Skeletal muscle satellite cell (primary cell): ENCODE measurements around the gene PARD6G. TPM values are rescaled to one million over a fixed set of nuclear protein-coding genes. Genes with fewer than 3 reads are reported as not detected.
"Not testable (repeated sequence)": the region's sequence is repeated elsewhere in the genome, so short reads cannot be mapped to it uniquely, and the experiment has no call there.

Source experiments
- H3K27me3 ChIP-seq: 2 replicates; pipeline ENCODE4 v1.7.0; 2013; ENCODE audit warnings: low read length; ENCODE audit not compliant: control insufficient read depth, insufficient read depth
- H3K36me3 ChIP-seq: 2 replicates; pipeline ENCODE4 v1.7.0; 2013; ENCODE audit warnings: mild to moderate bottlenecking, control low read depth, low read length; ENCODE audit not compliant: insufficient read depth
- H3K4me1 ChIP-seq: 2 replicates; pipeline ENCODE4 v1.7.0; 2013; ENCODE audit warnings: low read length; ENCODE audit not compliant: control insufficient read depth, insufficient read depth
- H3K4me2 ChIP-seq: 2 replicates; pipeline ENCODE4 v1.7.0; 2013; ENCODE audit warnings: mild to moderate bottlenecking, low read length
- H3K4me3 ChIP-seq: 2 replicates; pipeline ENCODE4 v1.7.0; 2013; ENCODE audit warnings: low read length
- H3K9ac ChIP-seq: 2 replicates; pipeline ENCODE4 v1.7.0; 2013; ENCODE audit warnings: mild to moderate bottlenecking, low read depth, low read length, moderate library complexity
- H3K9me3 ChIP-seq: replicated peaks from 2 replicates; pipeline ENCODE4 v1.7.0; 2013; ENCODE audit warnings: mild to moderate bottlenecking, control low read depth, low read length
- total RNA-seq: library from RNA; depleted of rRNA; stranded (reverse); fragments of >200 nt; gene quantifications from 2 replicates; pipeline ENCODE4 v1.2.3, GENCODE V29; 2012; rRNA removed

The PARD6G gene
- 0.25 and 0.66 TPM in 2 replicates for total RNA-seq

DNA sequence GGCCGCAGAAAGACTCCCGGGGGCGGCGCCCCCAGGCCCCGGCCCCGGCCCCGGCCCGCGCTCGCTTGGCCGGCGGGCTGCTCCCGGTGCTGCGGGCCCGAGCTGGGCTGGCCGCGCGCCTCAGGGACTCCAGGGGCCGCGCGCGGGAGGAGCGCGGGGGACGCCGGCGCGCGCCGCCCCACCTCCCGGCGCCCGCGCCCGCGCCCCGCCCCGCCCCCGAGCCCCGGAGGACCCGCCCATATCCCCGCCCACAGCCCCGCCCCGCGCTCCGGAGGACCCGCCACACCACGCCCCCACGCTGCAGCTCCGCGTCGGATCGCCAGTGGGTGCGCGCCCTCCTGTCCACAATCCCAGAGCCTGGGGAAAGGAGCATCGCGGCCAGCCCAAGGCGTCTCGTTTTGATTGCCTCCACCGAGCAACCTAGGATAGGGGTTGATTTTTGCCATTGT, at the start of gene PARD6G:
Gene PARD6G, minus strand, starts transcription at position 122 of the 449 bp plus-strand sequence. CDS start 166 bp downstream, outside the sequence.
- no peaks in the 10 kb centered on the region for H3K36me3 ChIP-seq
- no peaks in the 10 kb centered on the region for H3K9me3 ChIP-seq
- peak within 1 kb of the TSS; percentile 73 for H3K9ac ChIP-seq
- H3K4me1 ChIP-seq, result peaks cover 6% of the 10 kb centered on the region
- no peaks in the 10 kb centered on the region for H3K27me3 ChIP-seq
- peak within 1 kb of the TSS; percentile 78 for H3K4me3 ChIP-seq
- peak within 1 kb of the TSS; percentile 98 for H3K4me2 ChIP-seq

GRCh38 chr18:80262241-80263033, 15.1 kb upstream of the PARD6G start:
- H3K27me3 ChIP-seq, H3K9me3 ChIP-seq, H3K4me1 ChIP-seq, H3K36me3 ChIP-seq, H3K4me3 ChIP-seq, H3K4me2 ChIP-seq, H3K9ac ChIP-seq: not testable (repeated sequence)

DNA sequence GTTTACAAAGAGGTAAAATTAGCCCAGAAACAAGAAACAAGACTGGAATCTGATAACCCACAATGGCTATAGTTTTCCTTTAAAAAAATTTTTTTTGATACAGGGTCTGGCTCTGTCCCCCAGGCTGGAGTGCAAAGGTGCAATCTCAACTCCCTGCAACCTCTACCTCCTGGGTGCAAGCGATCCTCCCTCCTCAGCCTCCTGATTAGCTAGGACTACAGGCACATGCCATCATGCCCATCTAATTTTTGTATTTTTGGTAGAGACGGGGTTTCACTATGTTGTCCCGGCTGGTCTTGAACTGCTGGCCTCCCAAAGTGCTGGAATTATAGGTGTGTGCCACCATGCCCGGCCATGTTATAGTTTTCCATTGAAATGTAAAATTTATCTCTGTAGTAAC, 12.3 kb upstream of the PARD6G start:
- Histone ChIP-seq H3K4me1 (no peaks in the 10 kb centered on the region), H3K4me2 (no peak overlapping the region), H3K36me3 (no peaks in the 10 kb centered on the region), H3K4me3 (no peak overlapping the region), H3K9me3 (no peaks in the 10 kb centered on the region), H3K27me3 (no peaks in the 10 kb centered on the region), H3K9ac (no peak overlapping the region)

GRCh38 chr18:80258640-80259039, 11.3 kb upstream of the PARD6G start:
- no peaks in the 10 kb centered on the region for H3K9me3 ChIP-seq
- no peaks in the 10 kb centered on the region for H3K36me3 ChIP-seq
- H3K27me3 ChIP-seq, result no peaks in the 10 kb centered on the region
- no peak overlapping the region for H3K9ac ChIP-seq
- no peak overlapping the region for H3K4me3 ChIP-seq
- H3K4me2 ChIP-seq, result no peak overlapping the region
- H3K4me1 ChIP-seq, result no peaks in the 10 kb centered on the region

DNA sequence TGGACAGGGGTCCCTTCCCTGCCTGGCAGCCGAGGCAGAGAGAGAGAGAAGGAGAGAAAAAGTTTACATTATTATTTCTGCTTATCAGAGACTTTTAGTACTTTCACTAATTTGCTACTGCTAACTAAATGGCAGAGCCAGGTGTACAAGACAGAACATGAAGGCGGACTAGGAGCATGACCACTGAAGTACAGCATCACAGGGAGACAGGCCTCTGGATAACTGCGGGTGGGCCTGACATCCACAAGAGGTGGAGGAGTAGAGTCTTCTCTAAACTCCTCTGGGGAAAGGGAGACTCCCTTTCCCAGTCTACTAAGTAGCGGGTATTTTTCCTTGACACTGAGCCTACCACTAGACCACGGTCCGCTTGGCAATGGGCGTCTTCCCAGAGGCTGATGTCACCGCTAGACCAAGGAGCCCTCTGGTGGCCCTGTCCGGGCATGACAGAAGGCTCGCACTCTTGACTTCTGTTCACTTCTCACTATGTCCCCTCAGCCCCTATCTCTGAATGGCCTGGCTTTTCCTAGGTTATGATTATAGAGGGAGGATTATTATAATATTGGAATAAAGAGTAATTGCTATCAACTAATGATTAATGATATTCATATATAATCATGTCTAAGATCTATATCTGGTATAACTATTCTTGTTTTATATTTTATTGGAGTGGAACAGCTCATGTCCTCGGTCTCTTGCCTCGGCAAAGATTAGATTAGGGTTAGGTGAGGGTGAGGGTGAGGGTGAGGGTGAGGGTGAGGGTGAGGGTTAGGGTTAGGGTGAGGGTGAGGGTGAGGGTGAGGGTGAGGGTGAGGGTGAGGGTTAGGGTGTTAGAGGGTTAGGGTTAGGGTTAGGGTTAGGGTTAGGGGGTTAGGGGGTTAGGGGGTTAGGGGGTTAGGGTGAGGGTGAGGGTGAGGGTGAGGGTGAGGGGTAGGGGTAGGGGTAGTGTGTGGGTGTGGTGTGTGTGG, 10.5 kb upstream of the PARD6G start:
- H3K4me2 ChIP-seq, H3K9ac ChIP-seq, H3K27me3 ChIP-seq, H3K4me3 ChIP-seq, H3K4me1 ChIP-seq, H3K36me3 ChIP-seq, H3K9me3 ChIP-seq: not testable (repeated sequence)

DNA sequence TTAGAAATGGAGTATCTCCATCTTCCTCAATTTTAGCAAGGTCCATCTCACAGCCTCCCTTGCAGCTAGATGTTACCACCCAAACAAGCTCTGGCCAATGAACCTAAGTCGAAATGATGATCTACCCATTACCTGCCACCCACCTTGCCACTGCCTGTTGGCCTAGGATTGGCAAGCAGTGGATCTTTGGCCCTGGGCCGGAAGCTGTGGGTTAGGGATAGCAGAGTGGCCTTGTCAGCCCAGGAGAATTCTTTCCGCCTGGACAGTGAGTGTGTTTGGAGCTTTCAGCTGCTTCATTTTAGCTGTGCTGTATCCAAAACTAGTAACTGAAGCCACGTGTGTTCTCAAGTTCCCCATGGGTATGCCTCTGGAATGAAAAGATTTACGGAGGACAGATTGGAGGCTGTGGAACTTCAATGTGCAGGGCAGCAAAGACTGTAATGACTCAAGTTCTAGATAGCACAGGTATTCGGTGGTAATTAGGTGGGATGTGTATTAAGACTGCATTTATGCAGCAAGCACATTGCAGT, 7.7 kb upstream of the PARD6G start:
- Histone ChIP-seq H3K4me2 (no peak overlapping the region), H3K9ac (no peak overlapping the region), H3K27me3 (no peaks in the 10 kb centered on the region), H3K4me3 (no peak overlapping the region), H3K36me3 (no peaks in the 10 kb centered on the region), H3K9me3 (no peaks in the 10 kb centered on the region), H3K4me1 (peaks cover 6% of the 10 kb centered on the region)

DNA sequence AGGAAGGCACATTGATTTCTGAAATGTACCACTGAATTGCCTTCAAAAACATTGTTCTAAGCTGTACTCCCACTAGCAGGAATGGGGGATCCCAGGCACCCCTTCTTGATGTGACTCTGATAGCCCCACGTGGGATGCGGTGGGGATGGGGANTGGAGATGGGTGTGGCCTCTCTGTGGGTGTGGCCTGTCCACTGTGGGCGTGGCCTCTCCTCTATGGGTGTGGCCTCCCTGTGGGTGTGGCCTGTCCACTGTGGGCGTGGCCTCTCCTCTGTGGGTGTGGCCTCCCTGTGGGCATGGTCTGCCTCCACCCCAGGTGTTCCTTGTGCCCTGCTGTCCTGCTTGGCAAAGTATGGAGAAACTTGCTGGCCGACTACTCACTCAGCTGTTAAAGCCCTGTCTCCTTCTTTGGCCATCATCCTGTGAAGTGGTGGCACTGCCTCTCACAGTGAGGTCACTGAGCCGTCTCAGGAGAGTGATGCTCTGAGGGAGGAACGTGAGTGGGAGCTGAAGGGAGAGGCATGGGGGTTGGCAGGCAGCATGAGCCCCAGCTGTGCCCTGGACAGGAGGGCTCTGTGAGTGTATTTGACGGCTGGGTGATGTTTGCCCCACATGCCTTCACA, 6.7 kb upstream of the PARD6G start:
- Histone ChIP-seq H3K4me3 (no peak overlapping the region), H3K4me2 (no peak overlapping the region), H3K9ac (no peak overlapping the region), H3K4me1 (peaks cover 6% of the 10 kb centered on the region), H3K27me3 (no peaks in the 10 kb centered on the region), H3K36me3 (no peaks in the 10 kb centered on the region), H3K9me3 (no peaks in the 10 kb centered on the region)

GRCh38 chr18:80253236-80253635, 5.9 kb upstream of the PARD6G start:
- H3K9me3 ChIP-seq, result no peaks in the 10 kb centered on the region
- H3K36me3 ChIP-seq, result no peaks in the 10 kb centered on the region
- no peaks in the 10 kb centered on the region for H3K27me3 ChIP-seq
- H3K4me1 ChIP-seq, result peaks cover 6% of the 10 kb centered on the region
- no peak overlapping the region for H3K9ac ChIP-seq
- no peak overlapping the region for H3K4me2 ChIP-seq
- no peak overlapping the region for H3K4me3 ChIP-seq

DNA sequence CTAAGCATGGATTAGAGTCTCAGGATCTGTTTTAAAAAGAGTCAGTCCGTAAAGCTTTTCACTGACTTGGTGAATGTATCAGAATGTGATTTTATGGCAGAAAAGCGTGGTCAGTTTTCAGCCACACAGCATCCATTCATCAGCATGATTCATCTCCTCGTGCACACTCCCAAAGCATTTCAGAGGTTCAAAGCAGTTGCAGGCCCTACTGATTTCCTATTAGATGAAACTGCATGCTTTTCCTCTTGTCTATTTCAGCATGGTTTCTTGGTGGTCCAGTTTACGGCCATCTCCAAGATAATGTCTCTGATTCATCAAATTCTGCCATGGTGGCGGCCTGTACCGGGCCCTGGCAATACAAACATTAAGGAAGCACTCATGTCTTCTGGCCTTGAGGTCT, 4.8 kb upstream of the PARD6G start:
- Histone ChIP-seq H3K4me1 (peaks cover 6% of the 10 kb centered on the region), H3K4me3 (no peak overlapping the region), H3K9me3 (no peaks in the 10 kb centered on the region), H3K36me3 (no peaks in the 10 kb centered on the region), H3K9ac (no peak overlapping the region), H3K4me2 (no peak overlapping the region), H3K27me3 (no peaks in the 10 kb centered on the region)

GRCh38 chr18:80251700-80252099, 4.4 kb upstream of the PARD6G start:
- Histone ChIP-seq H3K4me1 (peaks cover 6% of the 10 kb centered on the region), H3K4me3 (no peak overlapping the region), H3K9me3 (no peaks in the 10 kb centered on the region), H3K36me3 (no peaks in the 10 kb centered on the region), H3K4me2 (no peak overlapping the region), H3K9ac (no peak overlapping the region), H3K27me3 (no peaks in the 10 kb centered on the region)

GRCh38 chr18:80250740-80251364, 3.5 kb upstream of the PARD6G start:
- Histone ChIP-seq H3K27me3 (no peaks in the 10 kb centered on the region), H3K9me3 (no peaks in the 10 kb centered on the region), H3K36me3 (no peaks in the 10 kb centered on the region), H3K9ac (no peak overlapping the region), H3K4me2 (no peak overlapping the region), H3K4me1 (peaks cover 6% of the 10 kb centered on the region), H3K4me3 (no peak overlapping the region)
